DOHH2 (cell line): Measurements from ENCODE around the gene PRMT2.
"Not testable (repeated sequence)": the region's sequence is repeated elsewhere in the genome, so short reads cannot be mapped to it uniquely, and the experiment has no call there.

Experiments used
- H3F3A ChIP-seq: fragments of 200-600 bp; sonication (generic), shearing (Covaris generic); 2 replicates; pipeline ENCODE4 v1.6.0; 2016; ENCODE audit warnings: antibody characterized with exemption, mild to moderate bottlenecking; ENCODE audit not compliant: control insufficient read depth, insufficient read depth
- H3K27ac ChIP-seq: fragments of 200-600 bp; sonication (generic); 2 replicates; pipeline ENCODE4 v1.5.1; 2014; ENCODE audit warnings: low read depth, mild to moderate bottlenecking, low read length, moderate library complexity
- H3K27me3 ChIP-seq: fragments of 200-600 bp; sonication (generic); 2 replicates; pipeline ENCODE4 v1.6.1; 2014; ENCODE audit warnings: mild to moderate bottlenecking, low read length, mixed read lengths; ENCODE audit not compliant: control insufficient read depth
- H3K36me3 ChIP-seq: fragments of 200-600 bp; sonication (generic); 2 replicates; pipeline ENCODE4 v1.6.1; 2014; ENCODE audit warnings: mild to moderate bottlenecking, low read length, moderate library complexity, mixed read lengths; ENCODE audit not compliant: control insufficient read depth
- H3K4me1 ChIP-seq: fragments of 200-600 bp; sonication (generic); 2 replicates; pipeline ENCODE4 v1.6.1; 2014; ENCODE audit warnings: mild to moderate bottlenecking, low read length, mixed read lengths; ENCODE audit not compliant: control insufficient read depth
- H3K4me2 ChIP-seq: fragments of 200-600 bp; sonication (generic); 2 replicates; pipeline ENCODE4 v1.6.0; 2014; ENCODE audit warnings: mild to moderate bottlenecking, low read length, moderate library complexity
- H3K4me3 ChIP-seq: fragments of 200-600 bp; sonication (generic); 2 replicates; pipeline ENCODE4 v1.5.1; 2014; ENCODE audit warnings: mild to moderate bottlenecking, low read length, mixed read lengths
- H3K79me2 ChIP-seq: fragments of 200-600 bp; sonication (generic); 2 replicates; pipeline ENCODE4 v1.6.1; 2014; ENCODE audit warnings: mild to moderate bottlenecking, low read length, mixed read lengths; ENCODE audit not compliant: control insufficient read depth
- H3K9me2 ChIP-seq: fragments of 200-600 bp; sonication (generic); replicated peaks from 2 replicates; pipeline ENCODE4 v1.6.1; 2014; ENCODE audit warnings: mild to moderate bottlenecking, low read length, mixed read lengths; ENCODE audit not compliant: control insufficient read depth
- H3K9me3 ChIP-seq: fragments of 200-600 bp; sonication (generic); 2 replicates; pipeline ENCODE4 v1.6.1; 2014; ENCODE audit warnings: antibody characterized with exemption, low read length, mixed read lengths; ENCODE audit not compliant: control insufficient read depth, insufficient read depth
- H4K20me1 ChIP-seq: fragments of 200-600 bp; sonication (generic); 2 replicates; pipeline ENCODE4 v1.6.0; 2014; ENCODE audit warnings: low read depth, mild to moderate bottlenecking, antibody characterized with exemption, low read length, moderate library complexity; ENCODE audit not compliant: control insufficient read depth, insufficient read depth
- CTCF ChIP-seq: fragments of 200-600 bp; sonication (generic); IDR thresholded peaks from one replicate; pipeline ENCODE4 v1.5.1; 2014; ENCODE audit warnings: antibody characterized with exemption, mild to moderate bottlenecking, low read depth, low read length; ENCODE audit not compliant: poor library complexity, severe bottlenecking
- EZH2phosphoT487 ChIP-seq: fragments of 200-600 bp; sonication (generic); IDR thresholded peaks from 2 replicates; pipeline ENCODE4 v1.6.1; 2017; ENCODE audit warnings: borderline replicate concordance, mild to moderate bottlenecking, antibody characterized with exemption, low read length, moderate library complexity, mixed read lengths

The PRMT2 gene

GRCh38 chr21:46666941-46667740 lies 31.7 kb downstream of the PRMT2 start:
- Histone ChIP-seq H3F3A (no peaks in the 10 kb centered on the region), H3K36me3 (no peaks in the 10 kb centered on the region), H3K4me1 (peaks cover 11% of the 10 kb centered on the region), H3K4me2 (peak overlapping the region; percentile 65), H3K9me3 (no peaks in the 10 kb centered on the region), H3K27me3 (peaks cover 12% of the 10 kb centered on the region), H3K4me3 (peak overlapping the region; percentile 70), H3K9me2 (no peaks in the 10 kb centered on the region), H4K20me1 (no peaks in the 10 kb centered on the region), H3K27ac (no peak overlapping the region), H3K79me2 (no peaks in the 10 kb centered on the region)
- TF ChIP-seq CTCF (no peak), EZH2phosphoT487 (no peak)

DNA sequence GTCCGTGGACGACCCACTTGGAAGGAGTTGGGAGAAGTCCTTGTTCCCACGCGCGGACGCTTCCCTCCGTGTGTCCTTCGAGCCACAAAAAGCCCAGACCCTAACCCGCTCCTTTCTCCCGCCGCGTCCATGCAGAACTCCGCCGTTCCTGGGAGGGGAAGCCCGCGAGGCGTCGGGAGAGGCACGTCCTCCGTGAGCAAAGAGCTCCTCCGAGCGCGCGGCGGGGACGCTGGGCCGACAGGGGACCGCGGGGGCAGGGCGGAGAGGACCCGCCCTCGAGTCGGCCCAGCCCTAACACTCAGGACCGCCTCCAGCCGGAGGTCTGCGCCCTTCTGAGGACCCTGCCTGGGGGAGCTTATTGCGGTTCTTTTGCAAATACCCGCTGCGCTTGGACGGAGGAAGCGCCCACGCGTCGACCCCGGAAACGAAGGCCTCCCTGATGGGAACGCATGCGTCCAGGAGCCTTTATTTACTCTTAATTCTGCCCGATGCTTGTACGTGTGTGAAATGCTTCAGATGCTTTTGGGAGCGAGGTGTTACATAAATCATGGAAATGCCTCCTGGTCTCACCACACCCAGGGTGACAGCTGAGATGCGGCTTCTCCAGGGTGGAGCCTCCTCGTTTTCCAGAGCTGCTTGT lies 32.4 kb downstream of the PRMT2 start:
- Histone ChIP-seq H3K4me1 (peaks cover 11% of the 10 kb centered on the region), H3K27ac (no peak overlapping the region), H4K20me1 (no peaks in the 10 kb centered on the region), H3F3A (no peaks in the 10 kb centered on the region), H3K36me3 (no peaks in the 10 kb centered on the region), H3K9me2 (no peaks in the 10 kb centered on the region), H3K4me2 (peak overlapping the region; percentile 65), H3K79me2 (no peaks in the 10 kb centered on the region), H3K9me3 (no peaks in the 10 kb centered on the region), H3K27me3 (peaks cover 12% of the 10 kb centered on the region), H3K4me3 (peak overlapping the region; percentile 70)
- TF ChIP-seq CTCF (no peak), EZH2phosphoT487 (no peak)

DNA sequence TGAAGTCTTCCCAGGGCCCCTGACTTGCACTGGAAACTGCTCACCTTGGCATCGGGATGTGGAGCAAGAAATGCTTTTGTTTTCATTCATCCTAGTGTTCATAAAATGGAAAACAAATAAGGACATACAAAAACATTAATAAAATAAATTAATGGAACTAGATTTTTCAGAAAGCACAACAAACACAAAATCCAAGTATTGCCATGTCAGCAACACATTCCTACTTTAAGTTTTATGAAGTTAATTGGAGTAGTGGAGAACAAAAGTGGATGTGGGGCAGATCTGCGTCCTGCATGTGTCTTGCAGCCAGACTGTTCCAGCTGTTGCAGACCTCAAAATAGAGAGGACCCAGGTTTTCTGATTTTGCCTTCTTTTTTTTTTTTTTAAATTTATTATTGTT lies 32.9 kb downstream of the PRMT2 start:
- no peaks in the 10 kb centered on the region for H3K36me3 ChIP-seq
- H3K4me1 ChIP-seq = peaks cover 11% of the 10 kb centered on the region
- H3K27ac ChIP-seq = no peak overlapping the region
- H3K79me2 ChIP-seq = no peaks in the 10 kb centered on the region
- peaks cover 12% of the 10 kb centered on the region for H3K27me3 ChIP-seq
- H3K9me2 ChIP-seq = no peaks in the 10 kb centered on the region
- H3K9me3 ChIP-seq = no peaks in the 10 kb centered on the region
- TF ChIP-seq CTCF (no peak), EZH2phosphoT487 (no peak)
- H3F3A ChIP-seq = no peaks in the 10 kb centered on the region
- H3K4me3 ChIP-seq = peak overlapping the region; percentile 70
- peak overlapping the region; percentile 65 for H3K4me2 ChIP-seq
- H4K20me1 ChIP-seq = no peaks in the 10 kb centered on the region

- H3K9me2 ChIP-seq, H3K79me2 ChIP-seq, H3K36me3 ChIP-seq, H3K27ac ChIP-seq, H4K20me1 ChIP-seq, H3F3A ChIP-seq, H3K4me3 ChIP-seq, H3K4me2 ChIP-seq, H3K9me3 ChIP-seq: not testable (repeated sequence)
- H3K27me3 ChIP-seq = peaks cover 12% of the 10 kb centered on the region
- peaks cover 11% of the 10 kb centered on the region for H3K4me1 ChIP-seq
Observed at GRCh38 chr21:46668904-46669303, 33.4 kb downstream of the PRMT2 start.
